Panc1 (cell line): ENCODE measurements around the gene EIF4G3. TPM values are rescaled to one million over a fixed set of nuclear protein-coding genes. Genes with fewer than 3 reads are reported as not detected.

Experiments used
- ATAC-seq: fragments of 200-7000 bp; cut with Tn5 transposase; 2 replicates; pipeline ENCODE4 v1.9.1; 2020; ENCODE audit warnings: mild to moderate bottlenecking, moderate library complexity
- BruUV-seq: library from RNA; stranded (reverse); fragments of 400-500 nt; replicated peaks from 2 replicates; lab custom pipeline; 2021; lab: Mats Ljungman, UMichigan
- CTCF ChIA-PET: fragments of 300-600 bp; sonication (Branson Sonifier 250); formaldehyde crosslinking; loops from one replicate; lab custom pipeline; 2022; ENCODE audit warnings: antibody characterized with exemption; lab: Charles Lee
- POLR2A ChIA-PET: fragments of 300-600 bp; sonication (Branson Sonifier 250); formaldehyde crosslinking; loops from one replicate; lab custom pipeline; 2022; ENCODE audit warnings: antibody characterized with exemption; lab: Charles Lee
- DNase-seq: peaks from one replicate; pipeline ENCODE4 v3.0.0-alpha.2; 2010; ENCODE audit warnings: low read depth, low spot score
- H3K27ac ChIP-seq: 2 replicates; pipeline ENCODE4 v1.5.1; 2011; ENCODE audit warnings: mild to moderate bottlenecking, low read length, inconsistent platforms
- H3K27me3 ChIP-seq: fragments of 200-500 bp; sonication (Bioruptor generic); 2 replicates; pipeline ENCODE4 v1.6.0; 2014; ENCODE audit warnings: low read length, inconsistent platforms; ENCODE audit not compliant: control insufficient read depth, insufficient read depth
- H3K36me3 ChIP-seq: fragments of 200-500 bp; sonication (Bioruptor generic); 2 replicates; pipeline ENCODE4 v1.5.1; 2014; ENCODE audit warnings: inconsistent platforms, mild to moderate bottlenecking, low read length, moderate library complexity; ENCODE audit not compliant: control insufficient read depth, insufficient read depth
- H3K4me1 ChIP-seq: 2 replicates; pipeline ENCODE4 v1.5.1; 2011; ENCODE audit warnings: inconsistent platforms, mild to moderate bottlenecking, low read length, moderate library complexity; ENCODE audit not compliant: control insufficient read depth, insufficient read depth
- H3K4me3 ChIP-seq, 2 experiments: 2 replicates each; pipeline ENCODE4 v1.5.1; 2011 to 2012; ENCODE audit warnings: low read depth in 2 of 2, low read length in 2 of 2, mild to moderate bottlenecking in 2 of 2, inconsistent platforms in 1 of 2, moderate library complexity in 1 of 2
- H3K9me3 ChIP-seq: fragments of 200-500 bp; sonication (Bioruptor generic); 2 replicates; pipeline ENCODE4 v1.5.1; 2014; ENCODE audit warnings: low read depth, mild to moderate bottlenecking, inconsistent platforms, low read length, moderate library complexity; ENCODE audit not compliant: control insufficient read depth, insufficient read depth
- CTCF ChIP-seq: fragments of 450-650 bp; IDR thresholded peaks from 2 replicates; pipeline ENCODE4 v1.5.1; 2017; ENCODE audit warnings: mild to moderate bottlenecking
- POLR2AphosphoS5 ChIP-seq: IDR thresholded peaks from 2 replicates; pipeline ENCODE4 v1.6.1; 2012; ENCODE audit warnings: mild to moderate bottlenecking, low read depth, low read length, moderate library complexity
- REST ChIP-seq, 2 experiments: IDR thresholded peaks; 2 replicates each; pipeline ENCODE4 v1.6.1; 2011 to 2012; ENCODE audit warnings: low read depth in 2 of 2, control low read depth in 1 of 2, low read length in 1 of 2, mild to moderate bottlenecking in 1 of 2, moderate library complexity in 1 of 2; ENCODE audit not compliant: insufficient read depth in 1 of 2
- SIN3A ChIP-seq: IDR thresholded peaks from 2 replicates; pipeline ENCODE4 v1.6.1; 2012; ENCODE audit warnings: low read depth, mild to moderate bottlenecking, low read length, moderate library complexity, borderline replicate concordance; ENCODE audit not compliant: insufficient read depth
- TCF7L2 ChIP-seq: IDR thresholded peaks from 2 replicates; pipeline ENCODE4 v1.6.1; 2011; ENCODE audit warnings: mild to moderate bottlenecking, low read depth, low read length, inconsistent platforms
- in situ Hi-C: cut with HindIII; loops from 2 replicates; pipeline ENCODE4 v1.10.0; 2016; ENCODE audit warnings: low sequenced_read_pairs, low pct_unique_long_range_greater_than_20kb
- intact Hi-C: fragments of 100-400 bp; cut with micrococcal nuclease; formaldehyde crosslinking; loops from one replicate; pipeline ENCODE4 v1.10.0; 2022; ENCODE audit not compliant: unreplicated experiment
- total RNA-seq: library from RNA; stranded (reverse); gene quantifications from one replicate; pipeline ENCODE4 v1.2.1, GENCODE V29; 2021; ENCODE audit not compliant: unreplicated experiment

Gene EIF4G3
- total RNA-seq, 1 experiment from 2014 or later = 78.6 TPM

GRCh38 chr1:21117597-21118001 is 59.1 kb downstream of the EIF4G3 start:
- in situ Hi-C loops = no loop called here
- no peak for ATAC-seq
- no peaks in the 10 kb centered on the region for H3K4me1 ChIP-seq
- no peaks in the 10 kb centered on the region for H3K9me3 ChIP-seq
- H3K36me3 ChIP-seq = no peaks in the 10 kb centered on the region
- no peak overlapping the region for H3K27ac ChIP-seq
- ChIA-PET POLR2A (no interaction called here), CTCF (no interaction called here)
- DNase-seq = no peak
- no TSS peak for BruUV-seq
- no peak for TF ChIP-seq POLR2AphosphoS5
- no peak for TF ChIP-seq CTCF
- TF ChIP-seq REST (IDR thresholded peaks at IDR 0.05; ENCODE audit: insufficient read depth in 1 of 2, low read depth in 2 of 2, low read length in 1 of 2) = no peak
- no peak for TF ChIP-seq TCF7L2
- no peak for TF ChIP-seq SIN3A
- intact Hi-C loops = no loop called here
- no peak overlapping the region for H3K4me3 ChIP-seq
- no peaks in the 10 kb centered on the region for H3K27me3 ChIP-seq

- Histone ChIP-seq H3K4me1 (no peaks in the 10 kb centered on the region), H3K27ac (no peak overlapping the region), H3K36me3 (no peaks in the 10 kb centered on the region), H3K27me3 (no peaks in the 10 kb centered on the region), H3K4me3 (no peak overlapping the region), H3K9me3 (no peaks in the 10 kb centered on the region)
- intact Hi-C loops = no loop called here
- BruUV-seq = no TSS peak
- ATAC-seq (no peak), DNase-seq (no peak)
- in situ Hi-C loops = no loop called here
- TF ChIP-seq REST (IDR thresholded peaks at IDR 0.05; ENCODE audit: insufficient read depth in 1 of 2, low read depth in 2 of 2, low read length in 1 of 2) = no peak
- TF ChIP-seq CTCF = no peak
- TF ChIP-seq SIN3A = no peak
- TF ChIP-seq TCF7L2 = no peak
- TF ChIP-seq POLR2AphosphoS5 = no peak
- POLR2A ChIA-PET = no interaction called here
- CTCF ChIA-PET = no interaction called here
Measured at GRCh38 chr1:21117159-21117558, 59.5 kb downstream of the EIF4G3 start.
